ENCODE data around the gene TTF2.
A peak's percentile ranks its signal among the peaks of the same experiment; 100 is the strongest.

The TTF2 gene

GRCh38 chr1:117128323-117129079 lies 68.4 kb downstream of the TTF2 start:
- intact Hi-C loops (cut with DNase I; ENCODE audit: low total_unique reads), result loop anchor here (2.0 kb wide), 1 partner anchor 62 kb away; no protein-coding TSS in a partner anchor

DNA sequence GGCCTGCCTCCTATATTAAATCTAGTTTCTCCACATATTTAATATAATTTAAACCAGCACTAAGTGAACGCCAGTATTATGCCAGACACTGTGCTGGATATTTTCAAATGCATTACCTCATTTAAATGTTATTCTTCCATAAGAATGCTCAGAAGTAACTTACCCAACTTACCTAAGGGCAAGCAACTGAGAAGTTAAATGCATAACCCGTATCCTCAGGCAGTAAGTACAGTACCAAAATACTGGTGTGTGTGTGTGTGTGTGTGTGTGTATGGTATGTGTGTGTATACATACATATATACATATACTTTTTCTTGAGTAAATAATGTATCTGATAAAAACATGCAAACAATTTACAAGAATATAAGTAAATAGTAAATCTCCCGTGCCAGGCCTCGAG lies 70.4 kb downstream of the TTF2 start:
- Histone ChIP-seq H3K4me3 (no peak overlapping the region), H3K27me3 (no peaks in the 10 kb centered on the region), H3K36me3 (no peaks in the 10 kb centered on the region), H3K27ac (no peak overlapping the region), H3K4me1 (no peaks in the 10 kb centered on the region), H3K9me3 (no peaks in the 10 kb centered on the region)
- TF ChIP-seq CTCF (IDR thresholded peaks at IDR 0.05), result no peak
- intact Hi-C loops (cut with DNase I; ENCODE audit: low total_unique reads), result no loop called here
- no peak for DNase-seq

More at GRCh38 chr1:117128323-117129079, 68.4 kb downstream of the TTF2 start:
- Histone ChIP-seq H3K27ac (no peak overlapping the region), H3K9me3 (no peaks in the 10 kb centered on the region), H3K4me1 (no peaks in the 10 kb centered on the region), H3K36me3 (no peaks in the 10 kb centered on the region), H3K4me3 (no peak overlapping the region), H3K27me3 (no peaks in the 10 kb centered on the region)
- no peak for DNase-seq
- peak; percentile 50 to 51 for TF ChIP-seq CTCF (IDR thresholded peaks at IDR 0.05)

- no peak for DNase-seq
- Histone ChIP-seq H3K9me3 (no peaks in the 10 kb centered on the region), H3K36me3 (no peaks in the 10 kb centered on the region), H3K27me3 (no peaks in the 10 kb centered on the region), H3K27ac (no peak overlapping the region), H3K4me1 (no peaks in the 10 kb centered on the region), H3K4me3 (no peak overlapping the region)
- no peak for TF ChIP-seq CTCF (IDR thresholded peaks at IDR 0.05)
- intact Hi-C loops (cut with DNase I; ENCODE audit: low total_unique reads), result no loop called here
Measured at GRCh38 chr1:117135329-117135728, 75.2 kb downstream of the TTF2 start.

DNA sequence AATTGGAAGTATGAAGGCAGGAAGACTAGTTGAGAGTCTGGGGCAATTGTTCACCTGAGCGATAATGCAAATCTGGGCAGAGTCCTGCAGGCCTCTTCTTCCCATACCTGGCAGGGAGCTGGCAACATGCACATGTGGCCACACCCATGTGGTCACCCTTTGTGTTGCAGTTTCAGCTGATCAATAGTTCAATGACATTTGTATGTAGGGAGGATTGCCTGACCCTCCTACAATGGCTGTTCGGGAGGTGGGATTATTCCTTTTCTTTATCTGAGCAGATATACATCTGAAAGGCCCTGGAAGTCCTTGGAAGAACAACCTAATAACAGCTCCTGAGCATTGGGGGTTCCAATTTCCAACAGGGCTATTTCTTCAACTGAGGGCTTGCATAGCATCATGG lies 76.6 kb downstream of the TTF2 start:
- H3K9me3 ChIP-seq, result no peaks in the 10 kb centered on the region
- intact Hi-C loops (cut with DNase I; ENCODE audit: low total_unique reads), result no loop called here
- DNase-seq, result no peak

GRCh38 chr1:117137281-117137855 lies 77.2 kb downstream of the TTF2 start:
- Histone ChIP-seq H3K27me3 (no peaks in the 10 kb centered on the region), H3K27ac (no peak overlapping the region), H3K9me3 (no peaks in the 10 kb centered on the region), H3K4me3 (no peak overlapping the region), H3K36me3 (no peaks in the 10 kb centered on the region), H3K4me1 (no peaks in the 10 kb centered on the region)
- intact Hi-C loops (cut with DNase I; ENCODE audit: low total_unique reads), result no loop called here
- no peak for TF ChIP-seq CTCF (IDR thresholded peaks at IDR 0.05)
- no peak for DNase-seq

More for the DNA sequence above, 76.6 kb downstream of the TTF2 start:
- no peaks in the 10 kb centered on the region for H3K36me3 ChIP-seq
- no peak overlapping the region for H3K27ac ChIP-seq
- no peaks in the 10 kb centered on the region for H3K27me3 ChIP-seq
- H3K4me3 ChIP-seq, result no peak overlapping the region
- H3K4me1 ChIP-seq, result no peaks in the 10 kb centered on the region
- TF ChIP-seq CTCF (IDR thresholded peaks at IDR 0.05), result no peak
